SJSA1 (cell line): ENCODE measurements around the gene P2RY13. TPM values are rescaled to one million over a fixed set of nuclear protein-coding genes. Genes with fewer than 3 reads are reported as not detected.

Experiments used
- total RNA-seq: library from RNA; depleted of rRNA; stranded (reverse); fragments of >200 nt; shearing (Covaris generic); gene quantifications from 2 replicates; pipeline ENCODE4 v1.2.3, GENCODE V29; 2014; rRNA removed

The P2RY13 gene
- total RNA-seq, 1 experiment from 2014 or later = not detected

Other genes with a start within 250 kb of the P2RY13 start
- 0.29 TPM in 1 of 2 replicates, not detected in the other for gene MED12L, start 243.9 kb downstream of the P2RY13 start, total RNA-seq
- not detected in 2 replicates for gene GPR171, start 126.3 kb downstream of the P2RY13 start, total RNA-seq
- not detected in 2 replicates for gene P2RY14, start 51.0 kb downstream of the P2RY13 start, total RNA-seq
- 0.29 TPM in 1 of 2 replicates, not detected in the other for gene GPR87, start 12.7 kb downstream of the P2RY13 start, total RNA-seq
- gene P2RY12, start 55.2 kb upstream of the P2RY13 start, total RNA-seq = not detected in 2 replicates
- gene IGSF10, start 131.5 kb upstream of the P2RY13 start, total RNA-seq = 0.24 TPM in 1 of 2 replicates, not detected in the other